AG08396 (cell line): ENCODE data around the gene GALNTL6.
"Not testable (repeated sequence)": the region's sequence is repeated elsewhere in the genome, so short reads cannot be mapped to it uniquely, and the experiment has no call there.

Experiments
- DNase-seq: peaks from one replicate; pipeline ENCODE4 v3.0.0; 2012; ENCODE audit warnings: low spot score, mixed read lengths

GALNTL6 gene

DNA sequence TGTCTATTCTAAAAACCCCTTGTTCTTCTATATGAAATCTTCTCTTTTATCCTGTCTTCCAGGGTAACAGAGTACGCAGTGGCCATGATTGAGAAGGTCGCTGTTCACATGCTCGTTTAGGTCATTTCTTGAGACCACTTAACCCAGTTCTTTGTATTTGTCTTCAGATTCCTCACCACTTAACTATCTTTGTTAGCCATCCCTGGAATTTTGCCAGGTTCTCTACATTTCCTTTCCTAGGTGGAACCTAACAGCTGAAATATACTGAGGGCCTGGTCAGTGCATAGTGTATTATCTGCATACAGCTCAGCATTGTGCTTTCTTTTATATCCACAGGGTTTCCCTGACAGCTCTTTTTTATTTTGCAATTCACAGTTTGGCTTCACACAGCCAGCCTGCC is 1206.5 kb downstream of the GALNTL6 start:
- DNase-seq: no peak

GRCh38 chr4:173021746-173022573 is 1208.8 kb downstream of the GALNTL6 start:
- not testable (repeated sequence) for DNase-seq

- no peak for DNase-seq
These were observed 1211.0 kb downstream of the GALNTL6 start for GRCh38 chr4:173024203-173024602.

GRCh38 chr4:173025131-173025530 is 1211.9 kb downstream of the GALNTL6 start:
- peak; percentile 53 for DNase-seq

DNA sequence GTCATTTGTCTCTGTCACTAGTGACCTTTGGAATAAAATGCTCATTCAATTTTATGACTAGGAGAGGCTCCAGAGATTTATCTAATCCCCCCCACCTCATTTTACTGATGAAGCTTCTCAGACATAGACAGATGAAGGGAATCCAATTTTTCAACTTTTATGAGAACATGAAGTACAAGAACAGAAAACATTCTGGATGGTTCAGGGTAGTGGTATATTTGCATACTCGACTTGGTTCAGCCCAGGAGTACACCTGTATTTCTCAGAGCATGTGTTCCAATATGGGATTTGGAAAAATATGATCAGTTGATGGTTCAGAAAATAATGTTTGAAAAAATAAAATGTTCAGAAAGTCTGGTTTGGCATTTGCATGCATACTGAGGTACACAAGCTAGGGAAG is 1224.0 kb downstream of the GALNTL6 start:
- no peak for DNase-seq

- no peak for DNase-seq
These were observed 1225.1 kb downstream of the GALNTL6 start for GRCh38 chr4:173038192-173038896.

DNA sequence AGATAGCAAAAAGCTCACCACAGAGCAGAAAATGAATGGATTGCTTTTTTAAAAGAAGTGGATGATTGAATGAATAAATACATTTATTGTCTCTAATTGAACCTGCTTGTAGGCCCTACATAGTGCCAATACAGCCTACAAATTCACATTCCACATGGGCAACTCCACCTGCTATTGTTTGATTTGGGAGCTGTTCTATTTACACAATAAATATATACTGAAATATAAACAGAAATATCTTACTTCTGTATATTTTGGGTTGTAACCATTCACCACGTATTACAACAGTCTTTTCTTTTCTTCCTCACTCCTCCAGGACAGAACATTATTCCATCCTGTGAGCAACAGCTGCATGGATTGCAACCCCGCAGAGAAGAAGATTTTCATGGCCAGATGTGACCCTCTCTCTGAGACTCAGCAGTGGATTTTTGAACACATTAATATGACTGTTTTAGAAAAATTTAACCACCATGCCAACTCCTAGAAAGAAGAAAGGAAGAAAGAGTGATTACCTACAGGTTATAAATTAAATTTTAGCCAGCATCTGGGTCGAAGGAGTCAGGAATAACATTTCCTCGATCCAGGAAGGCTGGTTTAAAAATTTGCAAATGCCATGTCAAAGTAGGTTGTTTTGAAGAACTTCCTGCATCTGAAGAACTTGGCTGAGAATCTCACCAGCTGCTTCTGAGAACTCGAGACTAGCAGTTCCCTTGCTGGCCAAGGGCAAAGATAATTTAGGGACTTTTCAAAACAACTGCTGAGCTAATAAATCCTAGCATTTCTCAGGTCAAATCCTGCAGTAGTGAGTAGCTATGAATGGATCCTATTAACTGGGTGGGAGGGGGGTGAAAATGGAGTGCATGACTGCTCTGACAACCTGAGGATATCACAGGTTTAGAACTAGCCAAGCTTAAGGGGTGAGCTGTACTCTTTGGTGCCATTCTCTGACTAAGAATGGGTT is 1226.7 kb downstream of the GALNTL6 start:
- DNase-seq: no peak

- DNase-seq: no peak
These were observed 1228.3 kb downstream of the GALNTL6 start for GRCh38 chr4:173041482-173041881.

DNA sequence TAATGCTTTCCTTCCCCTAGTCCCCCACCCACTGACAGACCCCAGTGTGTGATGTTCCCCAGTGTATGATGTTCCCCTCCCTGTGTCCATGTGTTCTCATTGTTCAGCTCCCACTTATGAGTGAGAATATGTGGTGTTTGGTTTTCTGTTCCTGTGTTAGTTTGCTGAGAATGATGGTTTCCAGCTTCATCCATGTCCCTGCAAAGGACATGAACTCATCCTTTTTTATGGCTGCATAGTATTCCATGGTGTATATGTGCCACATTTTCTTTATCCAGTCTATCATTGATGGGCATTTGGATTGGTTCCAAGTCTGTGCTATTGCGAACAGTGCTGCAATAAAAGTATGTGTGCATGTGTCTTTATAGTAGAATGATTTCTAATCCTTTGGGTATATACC is 1228.9 kb downstream of the GALNTL6 start:
- not testable (repeated sequence) for DNase-seq

GRCh38 chr4:173044340-173044739 is 1231.1 kb downstream of the GALNTL6 start:
- DNase-seq: no peak

DNA sequence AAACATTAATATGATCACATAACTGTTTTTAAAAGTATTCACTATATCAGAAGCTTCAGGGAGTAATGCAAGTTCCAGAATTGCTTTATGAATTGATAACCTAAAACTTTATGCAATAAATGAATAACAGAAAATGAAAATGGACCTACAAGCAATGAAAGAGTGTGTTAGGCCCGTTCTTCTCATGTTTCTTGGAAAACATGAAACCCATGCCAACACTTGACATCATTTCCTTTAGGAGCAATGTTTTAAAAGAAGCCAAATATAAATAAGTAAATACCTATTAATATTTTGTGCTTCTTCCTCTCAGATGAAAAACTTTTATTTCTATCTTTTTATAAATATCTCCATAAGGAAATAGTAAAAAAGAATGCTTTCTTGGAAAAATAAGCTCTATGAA is 1232.4 kb downstream of the GALNTL6 start:
- DNase-seq: no peak

- no peak for DNase-seq
These were observed 1232.9 kb downstream of the GALNTL6 start for GRCh38 chr4:173046144-173046543.

GRCh38 chr4:173046818-173047217 is 1233.6 kb downstream of the GALNTL6 start:
- no peak for DNase-seq

- DNase-seq: no peak
These were observed 1238.0 kb downstream of the GALNTL6 start for GRCh38 chr4:173051232-173051631.

DNA sequence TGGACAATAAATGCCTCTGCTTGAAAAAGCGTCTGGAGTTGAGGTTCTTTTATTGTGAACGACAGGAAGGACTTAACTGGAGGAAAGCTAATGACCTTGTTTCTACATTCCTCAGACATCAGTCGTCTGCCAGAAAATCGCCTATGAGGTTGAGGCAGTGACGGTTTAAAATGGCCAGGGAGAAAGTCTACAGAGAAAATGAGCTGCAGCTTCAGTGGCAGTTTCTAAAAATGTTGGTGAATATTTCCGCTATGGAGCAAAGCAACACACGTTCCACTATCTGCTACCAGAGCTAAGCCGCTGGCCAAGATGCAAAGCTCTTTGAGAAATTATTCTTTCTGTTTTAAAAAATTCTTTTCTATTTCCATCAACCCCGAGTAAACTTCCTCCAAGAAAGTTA is 1238.5 kb downstream of the GALNTL6 start:
- DNase-seq: no peak

DNA sequence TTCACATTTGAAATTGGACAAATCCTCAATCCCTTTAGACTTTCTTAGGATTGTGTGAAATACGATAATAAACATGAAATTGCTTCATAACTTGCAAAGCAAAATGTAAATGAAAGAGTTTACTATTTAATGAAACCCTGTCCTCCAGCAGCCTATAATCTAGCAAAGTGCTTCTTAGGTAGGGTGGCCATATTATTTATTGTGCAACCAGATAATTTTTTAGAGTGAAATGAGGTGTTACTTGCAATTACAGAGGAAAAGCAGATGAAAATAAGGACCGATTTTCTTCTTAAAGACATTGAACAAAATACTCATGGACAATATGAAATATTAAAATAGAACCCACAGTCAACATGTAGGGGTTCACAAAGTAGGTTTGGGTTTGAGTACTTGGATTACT is 1239.2 kb downstream of the GALNTL6 start:
- no peak for DNase-seq

- DNase-seq: no peak
These were observed 1243.1 kb downstream of the GALNTL6 start for GRCh38 chr4:173056271-173056670.

DNA sequence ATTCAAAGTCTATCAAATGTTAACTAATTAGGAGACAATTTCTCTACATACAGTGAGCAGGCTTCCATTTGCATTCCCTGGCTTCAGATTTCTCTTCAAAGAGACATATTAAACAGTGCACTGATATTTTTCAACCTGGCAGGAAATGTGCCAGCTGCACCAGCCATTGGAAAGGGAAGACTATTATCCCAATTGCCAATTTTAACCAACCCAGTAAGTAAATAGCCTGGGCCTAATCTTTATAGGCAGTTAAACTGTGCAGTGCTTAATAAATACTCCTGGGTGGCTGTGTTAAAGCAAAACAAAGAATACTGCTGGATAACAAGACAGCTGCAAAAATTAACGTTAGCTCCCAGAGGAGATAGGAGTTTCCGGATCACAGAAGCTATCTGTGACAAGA is 1243.5 kb downstream of the GALNTL6 start:
- no peak for DNase-seq

GRCh38 chr4:173057442-173057841 is 1244.2 kb downstream of the GALNTL6 start:
- DNase-seq: no peak

DNA sequence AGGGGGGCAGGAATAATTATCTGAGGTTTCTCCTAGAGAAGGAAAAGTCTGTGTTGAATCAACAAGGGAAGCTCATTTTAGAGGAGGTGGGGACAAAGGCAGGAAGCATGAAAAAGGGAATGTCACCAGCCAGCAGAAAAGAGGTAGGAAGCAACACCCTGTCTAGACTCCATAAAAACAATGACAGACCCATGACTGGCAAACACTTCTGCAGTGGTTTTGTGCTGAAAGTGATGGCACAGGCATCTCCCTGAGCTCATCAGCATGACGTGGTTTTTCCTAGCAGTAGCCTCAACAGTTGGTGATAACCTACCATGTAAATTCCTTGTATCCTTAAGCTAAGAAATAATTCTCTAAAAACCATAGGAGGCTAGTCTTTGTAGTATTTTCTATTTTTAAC is 1244.7 kb downstream of the GALNTL6 start:
- no peak for DNase-seq

DNA sequence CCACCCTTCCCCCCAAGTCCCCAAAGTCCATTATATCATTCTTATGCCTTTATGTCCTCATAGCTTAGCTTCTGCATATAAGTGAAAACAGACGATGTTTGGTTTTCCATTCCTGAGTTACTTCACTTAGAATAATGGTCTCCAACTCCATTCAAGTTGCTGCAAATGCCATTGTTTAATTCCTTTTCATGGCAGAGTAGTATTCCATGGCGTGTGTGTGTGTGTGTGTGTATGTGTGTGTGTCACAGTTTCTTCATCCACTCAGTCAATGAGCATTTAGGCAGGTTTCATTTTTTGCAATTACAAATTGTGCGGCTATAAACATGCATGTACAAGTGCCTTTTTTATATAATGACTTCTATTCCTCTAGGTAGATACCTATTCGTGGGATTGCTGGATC is 1248.0 kb downstream of the GALNTL6 start:
- no peak for DNase-seq

- DNase-seq: no peak
These were observed 1260.8 kb downstream of the GALNTL6 start for GRCh38 chr4:173073939-173074500.
